Epithelial cell of esophagus (primary cell): Measurements from ENCODE around the gene NR1H3.
"Not testable (repeated sequence)": the region's sequence is repeated elsewhere in the genome, so short reads cannot be mapped to it uniquely, and the experiment has no call there.

Experiments used
- DNase-seq: peaks from one replicate; pipeline ENCODE4 v3.0.0; 2010; ENCODE audit warnings: low read depth
- H3K4me3 ChIP-seq: 2 replicates; pipeline ENCODE4 v1.5.1; 2011; ENCODE audit warnings: mild to moderate bottlenecking, low read length, control low read depth
- TF ChIP-seq, protein P1 (sequence below): IDR thresholded peaks from 2 replicates; pipeline ENCODE4 v1.5.1; 2011; ENCODE audit warnings: low read depth, mild to moderate bottlenecking, low read length, control low read depth, inconsistent platforms; ENCODE audit not compliant: insufficient read depth; ENCODE audit errors: missing control alignments

Gene NR1H3

DNA sequence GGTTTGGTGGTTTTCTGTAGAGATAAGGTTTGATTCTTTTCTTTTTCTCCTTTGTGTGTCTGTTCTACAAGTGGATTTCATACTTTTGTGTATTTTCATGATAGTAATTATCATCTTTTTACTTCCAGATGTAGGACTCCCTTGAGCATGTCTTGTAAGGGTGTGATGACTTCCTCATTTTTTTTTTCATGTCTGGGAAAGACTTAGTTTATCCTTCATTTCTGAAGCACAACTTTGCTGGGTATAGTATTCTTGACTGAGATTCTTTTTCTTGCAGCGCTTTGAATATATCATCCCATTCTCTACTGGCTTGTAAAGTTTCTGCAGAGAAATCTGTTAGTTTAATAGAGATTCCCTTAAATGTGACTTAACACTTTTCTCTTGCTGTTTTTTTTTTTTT, 45.1 kb downstream of the NR1H3 start:
- no peak for DNase-seq
- TF ChIP-seq, protein P1, sequence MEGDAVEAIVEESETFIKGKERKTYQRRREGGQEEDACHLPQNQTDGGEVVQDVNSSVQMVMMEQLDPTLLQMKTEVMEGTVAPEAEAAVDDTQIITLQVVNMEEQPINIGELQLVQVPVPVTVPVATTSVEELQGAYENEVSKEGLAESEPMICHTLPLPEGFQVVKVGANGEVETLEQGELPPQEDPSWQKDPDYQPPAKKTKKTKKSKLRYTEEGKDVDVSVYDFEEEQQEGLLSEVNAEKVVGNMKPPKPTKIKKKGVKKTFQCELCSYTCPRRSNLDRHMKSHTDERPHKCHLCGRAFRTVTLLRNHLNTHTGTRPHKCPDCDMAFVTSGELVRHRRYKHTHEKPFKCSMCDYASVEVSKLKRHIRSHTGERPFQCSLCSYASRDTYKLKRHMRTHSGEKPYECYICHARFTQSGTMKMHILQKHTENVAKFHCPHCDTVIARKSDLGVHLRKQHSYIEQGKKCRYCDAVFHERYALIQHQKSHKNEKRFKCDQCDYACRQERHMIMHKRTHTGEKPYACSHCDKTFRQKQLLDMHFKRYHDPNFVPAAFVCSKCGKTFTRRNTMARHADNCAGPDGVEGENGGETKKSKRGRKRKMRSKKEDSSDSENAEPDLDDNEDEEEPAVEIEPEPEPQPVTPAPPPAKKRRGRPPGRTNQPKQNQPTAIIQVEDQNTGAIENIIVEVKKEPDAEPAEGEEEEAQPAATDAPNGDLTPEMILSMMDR, result no peak
- H3K4me3 ChIP-seq, result no peak overlapping the region

DNA sequence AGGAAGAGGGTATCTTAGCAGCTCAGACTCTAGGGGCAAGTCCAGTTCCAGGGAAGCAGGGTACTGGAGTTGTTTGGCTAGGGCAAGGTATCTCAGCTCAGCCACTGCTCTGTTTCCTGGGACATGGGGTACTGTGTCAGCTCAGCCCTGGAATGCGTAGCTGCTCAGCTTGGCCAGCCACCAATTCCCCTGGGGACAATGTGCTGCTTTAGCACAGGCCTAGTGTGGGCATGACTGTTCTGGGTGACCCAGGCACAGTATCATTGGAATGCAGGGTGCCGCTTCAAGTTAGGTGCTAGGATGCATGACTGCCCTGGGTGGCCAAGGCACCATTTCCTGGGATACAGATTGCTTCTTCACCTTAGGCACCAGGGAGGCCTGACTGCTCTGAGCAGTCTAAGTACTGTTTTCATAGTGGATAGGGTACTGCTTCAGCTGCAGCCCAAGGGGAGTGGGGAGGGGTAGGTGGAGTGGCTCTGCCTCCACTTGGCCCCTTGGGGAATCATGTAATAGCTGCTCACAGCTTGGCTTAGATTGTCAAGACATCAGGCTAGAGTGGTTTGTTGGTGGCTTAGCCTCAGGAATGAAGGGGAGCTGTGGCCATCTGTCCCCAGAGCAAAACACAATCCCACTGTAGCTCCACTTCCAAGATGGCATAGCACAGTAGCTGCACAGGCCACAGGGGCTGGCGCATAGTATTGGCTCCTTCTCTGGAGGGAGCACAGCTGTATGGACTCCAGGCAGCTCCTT, 48.1 kb downstream of the NR1H3 start:
- no peak overlapping the region for H3K4me3 ChIP-seq
- TF ChIP-seq, protein P1, result no peak
- DNase-seq, result peak; percentile 22

DNA sequence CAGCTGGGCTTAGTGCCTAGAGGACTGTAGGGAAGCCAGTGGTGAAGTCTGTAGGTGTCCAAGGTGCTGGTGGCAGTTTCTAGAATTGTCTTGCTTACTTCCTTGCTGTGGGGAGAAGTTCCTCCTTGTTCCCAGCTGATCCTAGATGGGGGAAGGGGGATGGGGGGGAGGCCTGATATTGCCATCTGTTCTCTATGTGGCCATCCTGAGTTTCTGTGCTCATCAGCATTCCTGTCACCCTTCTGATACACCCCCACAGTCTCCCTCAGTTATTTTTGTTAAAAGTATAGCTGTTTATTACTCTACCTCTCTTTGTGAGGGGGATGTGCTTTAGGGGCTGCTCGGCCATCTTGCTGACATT, 48.7 kb downstream of the NR1H3 start:
- DNase-seq, result no peak
- TF ChIP-seq, protein P1, result no peak
- H3K4me3 ChIP-seq, result no peak overlapping the region

DNA sequence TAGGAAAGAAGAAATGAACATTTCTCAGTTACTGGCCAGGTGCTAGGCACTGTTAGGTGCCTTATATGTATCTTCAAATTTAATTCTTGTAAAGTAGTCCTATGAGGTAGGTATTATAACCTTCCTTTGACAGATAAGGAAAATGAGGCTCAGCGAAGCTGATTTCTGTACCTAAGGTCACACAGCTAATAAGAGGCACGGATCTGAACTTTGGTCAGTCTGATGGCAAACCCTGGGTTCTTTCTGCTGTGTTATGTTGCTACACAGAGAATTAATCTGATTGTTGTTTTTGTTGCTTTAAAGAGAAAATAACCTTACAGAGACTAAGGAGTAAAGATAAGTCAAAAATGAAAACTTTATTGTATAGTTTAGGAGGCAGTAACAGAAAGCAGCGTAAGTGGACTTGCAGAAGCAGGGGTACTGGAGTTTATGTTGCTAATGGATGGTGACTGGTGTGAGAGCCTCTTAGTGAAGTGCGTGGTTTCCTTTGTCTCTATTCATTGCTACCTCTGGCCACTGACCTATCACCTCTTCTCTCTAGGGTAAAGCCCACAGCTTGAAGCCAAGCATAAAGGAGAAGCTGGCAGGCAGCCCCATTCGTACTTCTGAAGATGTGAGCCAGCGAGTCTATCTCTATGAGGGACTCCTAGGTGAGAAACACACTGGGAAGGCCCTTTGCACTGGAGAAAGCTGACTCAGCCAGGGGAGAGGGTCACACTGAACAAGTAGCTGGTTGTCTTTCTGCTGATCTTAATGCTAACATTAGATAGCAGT, 50.4 kb downstream of the NR1H3 start:
- no peak overlapping the region for H3K4me3 ChIP-seq
- TF ChIP-seq, protein P1, result no peak
- no peak for DNase-seq

DNA sequence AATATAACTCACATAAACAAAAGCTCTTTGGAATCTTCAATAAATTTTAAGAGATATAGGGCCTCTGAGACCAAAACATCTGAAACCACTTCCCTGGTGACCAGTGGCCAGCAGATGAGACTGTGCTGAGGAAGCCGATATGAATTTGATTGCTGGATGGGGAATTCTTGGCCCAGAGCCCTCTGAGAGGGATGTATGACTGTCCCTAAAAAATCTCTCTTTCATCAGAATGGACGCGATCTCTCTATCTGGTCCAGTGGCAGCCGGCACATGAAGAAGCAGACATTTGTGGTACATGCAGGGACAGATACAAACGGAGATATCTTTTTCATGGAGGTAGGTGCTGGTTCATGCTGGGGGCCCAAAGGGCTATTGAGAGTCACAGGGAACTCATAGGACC, 57.2 kb downstream of the NR1H3 start:
- DNase-seq, result no peak
- TF ChIP-seq, protein P1, result no peak

DNA sequence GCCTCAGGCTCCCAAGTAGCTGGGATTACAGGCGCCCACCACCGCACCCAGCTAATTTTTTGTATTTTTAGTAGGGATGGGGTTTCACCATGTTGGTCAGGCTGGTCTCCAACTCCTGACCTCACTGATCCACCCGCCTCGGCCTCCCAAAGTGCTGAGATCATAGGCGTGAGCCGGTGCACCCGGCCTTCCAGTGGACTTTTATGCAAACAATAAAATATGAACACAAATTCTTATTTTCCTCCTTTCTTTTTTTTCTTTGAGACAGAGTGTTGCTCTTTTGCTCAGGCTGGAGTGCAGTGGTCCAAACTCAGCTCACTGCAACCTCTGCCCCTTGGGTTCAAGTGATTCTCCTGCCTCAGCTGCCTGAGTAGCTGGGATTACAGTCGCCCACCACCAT, 58.7 kb downstream of the NR1H3 start:
- H3K4me3 ChIP-seq, DNase-seq: not testable (repeated sequence)

More for the DNA sequence above, 57.2 kb downstream of the NR1H3 start:
- H3K4me3 ChIP-seq, result no peak overlapping the region

DNA sequence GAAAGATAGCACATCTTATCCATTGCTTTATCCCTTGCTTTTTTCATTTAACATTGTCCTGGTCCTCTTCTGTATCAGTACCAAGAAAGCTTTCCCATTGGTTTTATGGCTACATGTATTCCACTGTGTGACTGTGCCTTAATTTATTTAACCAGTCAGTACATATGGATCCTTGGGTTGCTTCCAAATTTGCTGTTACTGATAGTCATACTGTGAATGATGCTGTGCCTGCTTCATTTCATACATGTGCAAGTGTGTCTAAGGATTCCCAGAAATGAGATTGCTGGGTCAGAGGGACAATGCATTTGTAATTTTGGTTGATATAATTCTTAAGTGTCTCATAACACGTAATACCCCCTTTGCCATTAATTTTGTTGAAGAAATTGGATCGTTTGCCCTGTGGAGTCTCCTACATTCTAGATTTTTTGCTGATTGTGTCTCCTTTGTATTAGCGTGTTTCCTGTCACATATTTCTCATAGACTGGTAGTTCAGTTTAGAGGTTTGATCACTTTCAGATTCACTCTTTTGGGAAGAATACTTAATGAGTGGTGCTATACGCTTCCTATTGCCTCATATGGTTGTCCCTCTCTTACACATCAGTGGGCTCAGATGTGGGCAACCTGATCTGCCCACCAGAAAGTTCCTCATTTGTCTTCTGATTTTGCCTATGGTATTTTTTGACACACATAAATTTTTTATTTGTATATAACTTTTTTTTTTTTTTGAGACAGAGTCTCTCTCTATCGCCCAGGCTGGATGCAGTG, 59.5 kb downstream of the NR1H3 start:
- no peak overlapping the region for H3K4me3 ChIP-seq
- TF ChIP-seq, protein P1, result no peak
- no peak for DNase-seq
